ENCODE measurements around the gene SMAD5.
A peak's percentile ranks its signal among the peaks of the same experiment; 100 is the strongest.

Gene SMAD5

DNA sequence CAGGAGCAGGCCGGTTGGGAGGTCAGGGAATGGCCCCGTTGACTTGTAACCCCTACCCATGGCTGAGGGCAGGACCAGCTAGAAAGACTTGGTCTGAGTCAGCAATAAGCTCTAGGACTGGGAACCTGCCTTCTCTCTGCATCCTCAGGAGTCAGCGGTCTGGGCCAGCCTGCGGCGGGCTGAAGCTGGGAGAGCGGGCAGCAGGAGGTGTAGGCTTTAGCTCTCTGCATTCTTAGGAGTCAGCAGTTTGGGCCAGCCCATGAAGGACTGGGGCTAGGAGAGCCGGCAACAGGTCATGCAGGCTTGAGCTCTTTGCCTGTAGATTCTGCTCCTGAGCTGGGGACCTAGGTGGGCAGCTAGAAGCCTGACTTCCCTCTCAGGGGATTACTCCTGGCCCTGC is 66.8 kb downstream of the SMAD5 start:
- DNase-seq: no peak

DNA sequence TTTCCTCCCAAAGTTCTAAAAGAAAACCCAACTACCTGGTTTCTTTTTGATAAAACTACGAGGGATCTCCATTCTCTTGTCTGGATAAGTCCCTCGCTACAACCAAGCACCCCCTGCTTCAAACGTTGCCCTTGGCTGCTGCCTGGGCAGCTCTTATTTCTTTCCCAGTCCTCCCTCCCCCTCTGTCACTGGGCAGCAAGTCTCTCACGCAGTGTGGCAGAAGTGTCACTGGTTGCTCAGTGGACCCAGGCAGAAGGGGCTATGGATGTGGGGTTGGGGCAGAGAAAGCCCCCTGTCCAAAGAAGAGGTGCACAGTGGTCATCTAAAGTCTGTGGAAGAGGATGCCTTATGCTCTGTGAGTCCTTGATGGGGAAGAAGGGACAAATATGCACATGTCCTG is 67.5 kb downstream of the SMAD5 start:
- DNase-seq: no peak

DNA sequence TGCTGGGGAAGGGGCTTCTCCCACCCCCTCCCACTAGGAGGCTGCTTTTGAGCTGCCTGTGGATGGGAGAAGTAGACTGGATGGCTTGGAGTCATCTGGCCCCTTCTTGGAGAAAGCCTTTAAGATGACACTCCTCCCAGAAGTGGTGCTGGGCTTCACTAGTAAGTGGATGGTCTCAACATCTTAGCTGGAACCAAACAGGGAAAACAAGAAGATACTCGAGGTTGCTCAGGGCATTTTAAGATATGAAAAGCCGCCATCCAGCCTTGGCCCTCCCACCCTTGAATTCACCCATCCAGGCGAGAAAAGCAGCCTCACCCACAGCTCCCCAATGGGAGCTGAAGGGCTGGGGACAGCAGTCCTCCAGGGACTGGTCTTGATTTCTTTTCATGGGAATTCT is 68.1 kb downstream of the SMAD5 start:
- DNase-seq: no peak

DNA sequence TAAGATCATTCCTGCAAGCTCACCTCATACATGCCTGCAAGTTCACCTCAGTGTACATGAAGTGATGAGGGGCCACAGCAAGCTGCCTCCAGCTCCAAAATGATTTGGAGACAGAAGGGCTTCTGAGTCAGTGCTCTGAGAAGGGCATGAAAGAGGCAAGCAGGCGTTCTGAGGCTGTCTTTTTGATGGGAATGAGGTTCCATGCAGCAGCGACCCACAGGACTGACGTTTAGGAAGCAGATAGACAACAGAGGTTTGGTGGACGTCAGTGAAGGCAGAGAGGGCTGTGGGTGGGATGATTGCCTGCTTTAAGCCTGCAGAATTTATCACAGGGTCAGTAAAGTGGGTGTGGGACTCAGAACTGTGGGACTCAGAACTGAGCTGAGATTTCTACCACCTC is 69.2 kb downstream of the SMAD5 start:
- DNase-seq: no peak

DNA sequence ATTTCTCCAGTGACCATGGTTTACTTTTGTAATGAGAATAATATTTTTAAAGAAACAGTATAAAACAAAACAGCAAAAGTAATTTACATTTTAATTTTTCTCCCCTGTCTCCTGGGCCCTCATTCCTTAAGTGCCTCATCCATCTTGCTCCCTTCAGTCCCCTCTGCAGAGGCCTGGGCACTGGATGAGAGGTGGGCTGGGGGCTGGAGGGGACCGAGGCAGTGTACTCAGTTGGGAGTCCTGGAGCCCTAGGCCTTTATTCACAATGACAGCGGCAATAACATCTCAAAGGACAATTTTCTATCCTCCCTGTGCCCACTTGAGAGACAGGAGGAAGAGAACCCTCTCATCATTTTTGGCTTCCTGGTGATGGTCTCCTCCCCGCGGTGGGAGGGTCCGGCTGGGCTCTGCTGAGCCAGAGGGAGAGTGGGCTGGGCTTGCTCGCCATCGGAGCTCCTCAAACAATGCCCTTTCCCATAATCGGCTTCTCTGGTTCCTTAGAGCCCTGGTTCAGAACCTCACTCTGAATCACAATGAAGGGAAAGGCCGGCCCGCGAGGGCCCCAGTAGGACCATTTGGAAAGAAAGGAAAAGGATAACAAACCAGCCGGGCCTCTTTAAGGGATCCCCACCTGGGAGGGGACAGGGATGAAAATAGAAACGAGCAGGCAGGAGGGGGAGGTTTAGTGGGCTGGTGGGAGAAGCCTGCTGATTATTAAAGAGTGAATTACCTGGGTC is 70.0 kb downstream of the SMAD5 start:
- no peak for DNase-seq

DNA sequence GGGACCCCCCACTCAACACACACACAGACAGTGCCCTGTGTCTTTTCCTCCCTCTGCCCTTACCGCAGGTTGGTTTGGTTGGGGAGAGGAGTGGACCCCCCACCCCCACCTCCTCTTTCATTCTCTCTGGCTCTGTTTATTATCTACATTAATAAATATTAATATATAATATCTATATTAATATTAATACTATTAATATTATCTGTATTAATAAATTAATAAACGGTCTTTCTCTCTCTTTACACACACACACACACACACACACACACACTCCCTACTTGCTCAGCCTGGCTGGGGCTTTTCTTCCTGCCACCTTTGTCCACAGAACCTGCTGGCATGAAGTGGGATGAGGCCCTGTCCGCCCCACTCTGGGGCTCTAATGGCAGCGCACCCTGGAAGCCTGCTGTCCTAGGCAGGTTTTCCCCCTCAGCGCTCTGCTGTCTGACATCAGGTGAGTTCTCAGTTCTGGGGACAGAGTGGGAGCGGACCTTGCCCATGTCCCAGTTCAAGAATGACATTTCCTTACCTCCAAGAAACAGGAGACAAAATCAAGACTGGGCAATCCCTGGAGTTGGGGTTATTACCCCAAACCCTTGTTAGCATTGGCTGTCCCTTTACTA is 70.8 kb downstream of the SMAD5 start:
- DNase-seq: no peak

DNA sequence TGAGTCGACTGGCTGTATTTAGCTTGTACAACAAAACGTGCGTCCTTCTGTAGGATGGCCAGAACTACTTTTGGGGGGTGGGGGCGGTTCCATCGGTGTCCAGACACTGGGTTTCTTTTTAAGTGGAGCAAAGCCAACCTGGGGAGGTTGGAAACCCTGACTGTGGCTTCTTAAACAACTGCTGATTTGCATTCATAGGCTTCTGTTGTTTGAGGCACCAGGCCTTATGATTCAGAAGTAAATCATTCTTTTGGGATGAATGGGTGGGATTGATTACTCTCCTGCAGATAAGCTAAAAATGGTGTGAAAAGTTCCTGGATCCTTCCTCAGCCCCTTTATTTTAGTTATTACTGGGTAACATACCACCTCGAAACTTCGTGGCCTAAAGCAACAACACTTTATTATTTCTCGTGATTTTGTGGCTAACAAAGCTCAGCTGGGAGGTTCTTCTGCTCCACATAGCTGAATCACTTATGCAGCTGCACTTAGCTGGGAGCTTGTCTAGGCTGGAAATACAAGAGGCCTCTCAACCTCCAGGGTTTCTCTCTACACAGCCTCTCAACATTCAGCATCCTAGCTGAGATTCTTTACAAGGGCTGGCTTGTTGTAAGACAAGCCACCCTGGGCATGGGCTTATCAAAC is 72.5 kb downstream of the SMAD5 start:
- DNase-seq: no peak

DNA sequence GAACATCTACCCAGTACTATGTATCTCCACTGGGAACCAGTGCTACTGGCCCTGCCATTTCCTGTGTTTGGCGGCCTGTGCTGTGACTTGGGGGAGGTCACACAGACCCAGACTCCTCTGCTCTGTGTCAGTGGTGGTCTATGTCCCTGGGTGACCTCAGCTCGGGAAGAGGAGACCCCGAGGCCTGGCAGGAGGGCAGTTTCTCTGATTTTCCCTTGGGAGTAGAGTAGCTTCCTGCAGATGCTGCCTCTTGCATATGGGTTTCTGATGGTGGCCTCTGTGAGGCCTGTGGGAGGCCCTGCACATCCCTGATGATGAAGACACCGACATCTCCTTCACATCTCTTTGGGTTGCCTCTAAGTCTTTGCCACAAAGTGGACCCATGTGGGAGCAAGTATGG is 73.3 kb downstream of the SMAD5 start:
- DNase-seq: no peak

DNA sequence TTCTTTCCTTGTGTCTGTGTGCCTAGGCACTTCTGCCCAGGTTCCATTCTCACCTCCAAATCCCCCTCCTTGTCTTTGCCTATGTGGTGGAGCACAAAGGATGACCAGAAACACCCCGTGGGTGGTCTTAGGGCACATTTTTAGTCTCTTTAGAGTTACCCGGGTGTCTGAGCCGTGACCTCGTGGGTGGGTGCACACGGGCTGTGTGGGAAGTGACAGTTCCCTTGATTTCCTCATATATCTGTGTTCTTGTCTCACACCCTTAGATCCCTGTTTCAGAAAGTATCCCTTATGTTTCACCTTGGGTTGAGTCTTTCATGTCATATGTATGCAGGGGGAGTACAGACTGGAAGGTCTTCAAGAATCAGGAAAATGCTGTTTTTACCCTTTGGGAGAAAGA is 73.7 kb downstream of the SMAD5 start:
- no peak for DNase-seq

DNA sequence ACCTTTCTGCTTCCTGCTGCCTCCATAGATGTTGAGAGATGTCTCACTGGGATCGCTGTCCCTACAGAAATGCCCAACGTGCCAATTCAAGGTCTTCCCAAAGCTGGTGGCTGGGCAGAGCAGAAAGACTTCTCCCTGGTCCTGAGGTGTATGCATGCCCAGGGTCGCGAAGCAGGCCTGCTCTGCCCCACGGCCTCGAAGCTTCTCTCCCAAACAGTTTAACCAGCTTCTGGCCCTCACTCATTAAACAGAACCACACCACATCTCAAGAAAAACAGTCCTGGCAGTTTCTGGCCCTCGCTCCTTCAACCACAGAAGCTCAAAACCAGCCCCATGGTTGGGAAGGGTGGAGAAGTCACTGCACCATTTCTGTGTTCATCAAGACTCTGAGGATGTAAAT is 75.0 kb downstream of the SMAD5 start:
- no peak for DNase-seq

DNA sequence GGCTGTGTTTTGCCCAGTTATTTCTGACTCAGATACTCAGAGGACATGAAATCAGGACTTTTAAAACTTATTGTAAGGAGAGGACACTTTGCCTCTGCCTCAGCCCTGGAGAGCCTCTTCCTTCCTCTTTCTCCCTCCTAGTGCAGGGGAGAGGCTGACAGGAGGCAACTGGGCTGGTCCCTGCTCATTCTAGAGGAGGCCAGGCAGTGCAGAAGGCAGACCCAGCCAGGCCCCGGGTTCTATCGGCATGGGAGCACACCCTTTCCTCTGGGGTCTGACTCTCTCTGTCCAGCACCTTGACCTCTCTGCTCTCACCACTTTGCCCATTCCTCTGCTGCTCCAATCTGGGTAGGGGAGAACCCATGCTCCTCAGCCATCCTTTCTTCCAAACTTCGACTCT is 76.3 kb downstream of the SMAD5 start:
- no peak for DNase-seq

DNA sequence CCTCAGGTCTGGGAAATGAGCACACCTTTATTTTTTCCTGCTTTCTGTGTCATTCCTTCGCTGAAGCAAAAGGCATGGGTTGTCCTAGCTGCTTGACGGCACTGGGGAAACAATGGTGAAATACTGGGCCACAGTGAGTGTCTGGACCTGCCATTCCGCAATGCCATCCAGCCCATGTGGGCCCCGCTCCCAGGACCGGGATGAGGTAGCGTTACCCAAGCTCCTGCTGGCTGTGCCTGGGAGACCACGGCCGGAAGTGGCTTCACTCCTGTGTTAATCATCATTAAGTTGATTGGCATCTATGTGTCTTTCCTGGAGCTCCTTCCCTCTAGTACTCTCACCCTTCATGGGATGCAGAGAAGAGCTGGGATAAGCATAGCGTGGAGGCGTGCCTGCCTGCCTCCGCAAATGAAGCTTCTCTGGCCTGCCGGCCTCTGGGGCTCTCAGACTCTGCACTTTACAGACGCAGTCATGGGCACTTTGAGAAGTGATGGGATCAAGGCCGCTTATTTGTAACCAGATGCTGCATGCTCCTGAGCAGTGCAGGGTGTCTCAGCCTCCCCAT is 76.8 kb downstream of the SMAD5 start:
- no peak for DNase-seq

DNA sequence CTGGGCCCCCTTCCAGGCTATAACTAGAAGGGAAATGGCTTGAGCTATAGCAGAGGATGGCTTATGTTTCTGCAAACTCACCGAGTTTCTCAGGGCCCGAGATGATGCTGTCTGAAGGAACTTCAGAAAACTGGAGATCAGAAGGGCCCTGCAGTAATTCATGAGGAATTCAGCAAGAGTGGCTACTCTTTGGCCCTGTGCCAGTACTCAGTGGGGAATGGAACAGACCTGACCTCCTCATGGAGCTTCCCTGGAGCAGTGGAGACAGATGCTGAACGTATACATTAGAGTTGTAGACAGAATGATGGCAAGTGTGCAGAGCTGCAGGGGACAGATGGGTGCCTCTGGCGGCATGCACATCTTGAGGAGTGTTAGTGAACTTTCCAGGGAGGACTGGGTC is 77.6 kb downstream of the SMAD5 start:
- no peak for DNase-seq

DNA sequence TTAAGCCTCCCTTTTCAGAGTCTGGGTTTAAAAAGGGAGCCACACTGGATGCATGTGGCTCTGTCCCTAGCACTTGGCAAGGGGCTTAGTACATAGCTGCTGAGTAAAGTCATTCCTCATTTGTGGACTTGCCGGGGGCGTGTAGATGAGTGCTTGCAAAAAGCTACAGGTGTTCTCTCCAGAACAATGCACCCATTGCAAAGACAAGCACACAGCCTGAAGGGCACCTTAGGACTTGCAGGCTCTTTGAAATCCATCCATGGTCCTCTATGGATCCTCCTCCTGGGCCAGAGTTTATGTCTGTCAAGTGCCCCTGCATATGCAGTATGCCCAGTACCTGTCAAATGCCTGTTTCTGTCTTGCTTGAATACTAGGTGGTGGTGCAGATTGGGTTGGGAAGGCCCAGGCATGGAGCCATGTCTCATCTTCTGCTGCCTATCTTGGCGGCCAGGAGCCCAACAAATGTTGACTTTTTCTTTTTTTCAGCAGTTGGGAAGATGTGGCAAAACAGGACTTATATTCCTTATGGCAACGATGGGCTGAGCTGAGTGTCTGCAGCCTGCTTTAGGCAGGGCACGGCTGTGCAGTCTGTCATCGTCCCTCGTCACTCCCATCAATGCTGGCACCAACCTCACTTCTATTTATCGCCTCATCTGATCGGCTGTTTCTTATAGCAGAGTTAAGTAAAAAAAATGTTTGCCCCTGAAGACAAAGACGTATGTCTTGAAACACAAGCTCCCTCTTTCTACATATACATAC is 78.8 kb downstream of the SMAD5 start:
- DNase-seq: no peak

DNA sequence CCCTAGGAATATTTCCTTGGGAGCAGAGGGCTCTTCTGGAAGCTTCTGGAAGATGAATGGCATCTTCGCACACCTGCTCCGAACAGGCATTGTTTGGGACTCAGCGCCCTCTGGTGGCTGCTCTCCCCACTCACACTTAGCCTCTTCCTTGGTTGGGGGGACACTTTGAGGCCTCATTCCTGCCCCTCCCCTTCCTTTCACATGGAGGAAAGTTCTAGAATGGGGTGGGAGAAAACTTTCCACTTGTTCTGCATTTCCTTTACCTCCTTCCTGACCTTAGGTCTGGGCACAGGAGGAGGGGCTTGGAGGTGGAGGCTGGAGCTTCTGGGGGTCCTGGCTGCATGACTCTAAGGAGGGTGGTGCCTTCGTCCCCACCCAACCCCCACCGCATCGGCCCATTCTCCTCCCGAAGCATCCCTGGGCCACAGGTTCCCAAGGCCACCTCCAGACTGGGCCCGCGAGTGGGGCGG is 79.6 kb downstream of the SMAD5 start:
- DNase-seq: peak; percentile 51

DNA sequence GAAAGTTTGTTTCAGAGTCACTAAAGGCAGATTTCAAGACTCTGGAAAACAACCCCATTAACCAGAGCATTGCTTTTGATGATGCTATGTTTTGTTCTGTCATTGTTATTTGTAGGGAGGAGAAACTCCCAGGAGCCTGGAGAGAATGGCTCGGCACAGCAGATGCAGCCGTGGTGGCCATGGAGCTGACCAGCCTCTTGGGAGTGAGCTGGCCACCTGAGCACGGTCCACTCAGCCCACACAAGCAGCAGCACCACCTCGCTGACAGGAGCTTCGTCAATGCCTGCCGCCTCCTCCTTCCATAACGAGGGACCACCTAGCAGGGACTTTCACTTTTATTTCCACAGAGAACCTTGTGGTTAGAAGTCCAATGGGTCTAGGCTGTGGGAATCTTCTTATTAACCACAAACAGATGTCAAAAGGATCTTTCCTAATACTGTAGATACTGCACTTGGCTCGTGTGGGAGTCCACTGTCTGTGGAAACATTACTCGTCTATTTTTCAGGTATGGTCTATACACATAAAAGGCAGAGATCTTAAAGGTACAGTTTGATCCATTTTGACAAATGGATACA is 81.4 kb downstream of the SMAD5 start:
- no peak for DNase-seq

DNA sequence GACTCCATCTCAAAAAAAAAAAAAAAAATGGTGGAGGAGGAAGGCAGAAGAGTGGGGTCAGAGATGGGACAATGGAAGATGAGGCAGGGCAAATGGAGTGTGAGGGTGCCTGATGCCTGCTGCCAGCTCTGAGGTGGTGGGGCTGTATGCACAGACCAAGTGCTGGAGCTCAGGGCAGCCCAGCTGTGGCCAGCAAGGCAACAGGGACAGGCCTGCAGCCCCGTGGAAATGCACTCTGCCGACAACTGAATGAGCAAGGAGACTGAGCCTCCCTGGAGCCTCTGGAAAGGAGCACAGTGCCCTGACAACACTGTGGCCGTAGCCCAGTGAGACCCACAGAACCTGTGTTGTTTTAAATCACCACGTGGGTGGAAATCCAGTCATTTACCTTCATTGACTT is 83.2 kb downstream of the SMAD5 start:
- DNase-seq: no peak

DNA sequence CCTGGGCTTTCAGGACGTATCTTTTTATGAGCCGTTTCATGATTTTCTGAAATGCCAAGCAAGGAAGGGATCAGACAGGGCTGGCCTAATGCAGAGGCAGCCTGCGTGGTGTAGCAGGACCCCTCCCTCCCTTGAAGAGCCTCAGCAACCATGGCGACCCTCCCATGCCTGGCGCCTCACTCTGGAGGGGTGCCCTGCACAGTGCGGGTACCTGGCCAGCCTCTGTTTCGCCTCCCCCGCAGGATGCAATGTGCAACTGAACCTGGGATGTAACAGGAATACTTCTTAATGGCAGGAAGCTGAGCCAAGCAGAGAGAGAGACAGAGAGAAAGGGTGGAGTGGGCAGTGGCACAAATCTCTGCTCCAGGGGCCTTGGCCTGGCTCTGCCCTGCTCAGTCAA is 83.6 kb downstream of the SMAD5 start:
- DNase-seq: no peak

DNA sequence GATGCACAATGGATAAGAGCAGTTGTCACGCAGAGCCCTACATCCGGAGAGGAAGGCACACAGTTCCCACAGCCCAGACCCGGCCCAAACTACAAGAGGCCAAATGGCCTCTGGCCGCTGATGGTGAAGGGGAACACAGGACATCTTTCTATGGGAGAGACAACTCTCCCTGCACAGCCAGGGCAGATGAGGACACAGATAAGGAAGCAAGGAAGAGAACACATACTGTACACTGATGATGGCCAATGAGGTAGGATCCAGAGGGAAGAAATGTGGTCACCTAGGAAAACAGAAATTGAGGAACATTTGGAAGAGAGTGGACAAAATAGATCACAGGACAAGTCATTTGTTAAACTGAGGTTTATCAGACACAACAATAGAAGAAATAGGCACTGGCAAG is 88.7 kb downstream of the SMAD5 start:
- no peak for DNase-seq

DNA sequence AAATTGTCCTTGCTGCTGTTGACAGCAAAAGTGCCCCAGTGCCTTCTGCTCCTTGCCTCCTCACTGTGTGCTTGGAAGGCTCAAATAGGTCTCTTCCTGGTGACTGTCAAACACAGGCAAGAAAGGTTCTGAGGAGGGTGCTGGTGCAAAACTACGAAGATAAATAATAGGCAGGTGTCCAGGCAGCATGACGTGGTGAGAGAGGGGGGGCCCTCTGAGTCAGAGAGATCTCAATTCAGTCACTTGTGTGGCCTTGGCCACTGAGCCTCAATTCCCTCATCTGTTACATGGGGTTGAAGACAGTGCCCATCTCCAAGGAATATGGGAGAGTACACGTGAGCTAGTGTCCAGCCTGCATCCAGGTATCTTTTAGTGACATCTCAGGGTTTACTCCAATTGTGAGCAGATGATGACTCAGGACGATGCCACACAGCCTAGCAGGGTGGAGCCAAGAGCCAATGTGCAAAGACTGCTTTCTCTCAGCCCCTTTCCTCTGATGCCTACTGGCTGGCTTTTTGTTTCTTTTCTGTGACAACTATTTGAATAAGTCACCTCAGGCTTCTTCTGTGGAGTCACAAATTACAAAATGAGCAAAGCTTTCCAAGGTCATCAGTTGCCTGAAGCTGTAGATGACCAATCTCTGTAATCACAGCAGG is 90.1 kb downstream of the SMAD5 start:
- no peak for DNase-seq

DNA sequence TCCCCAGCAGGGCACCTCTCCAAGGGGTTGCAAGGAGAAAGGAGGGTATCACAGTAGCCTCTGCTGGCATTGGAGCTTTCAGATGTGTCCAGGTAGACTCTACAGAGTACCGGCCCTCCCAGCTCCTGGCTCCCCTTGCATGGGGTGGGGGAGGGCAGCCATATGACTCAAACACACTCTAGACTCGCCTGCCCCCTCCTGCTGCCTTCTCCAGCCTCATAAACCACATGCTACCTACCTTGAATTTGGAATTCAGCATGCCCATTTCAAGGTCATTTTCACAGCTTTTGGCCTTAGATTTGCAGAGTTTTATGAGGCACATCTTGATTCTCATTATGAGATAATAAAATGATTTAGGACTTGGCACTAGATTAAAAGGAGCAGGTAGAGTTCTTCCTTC is 93.2 kb downstream of the SMAD5 start:
- no peak for DNase-seq

DNA sequence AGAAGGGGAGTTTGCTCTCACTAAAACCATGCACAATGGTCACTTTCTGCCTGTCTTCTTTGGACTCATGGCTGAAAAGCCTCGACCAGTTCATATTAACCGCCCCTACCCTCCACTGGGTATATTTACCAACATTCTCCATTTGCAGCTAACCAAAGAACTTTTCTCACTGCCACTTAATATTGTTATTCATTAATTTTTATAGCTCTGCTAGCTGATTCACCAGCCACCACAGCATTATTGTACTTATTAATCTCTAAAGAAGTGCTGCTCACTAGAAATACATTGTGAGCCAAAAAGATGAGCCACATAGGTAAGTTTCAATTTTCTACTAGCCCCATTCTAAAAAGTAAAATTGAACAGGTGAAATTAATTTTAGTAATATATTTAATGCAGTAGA is 93.8 kb downstream of the SMAD5 start:
- no peak for DNase-seq
